GM19193 (cell line): Measurements from ENCODE around the gene PDE8B.

Experiments
- POLR2A ChIP-seq: IDR thresholded peaks from 4 replicates; pipeline ENCODE4 v1.6.1; 2011; ENCODE audit not compliant: insufficient read depth, insufficient read length; ENCODE audit errors: extremely low read depth

PDE8B gene

GRCh38 chr5:77180167-77181081, 30.1 kb upstream of the PDE8B start:
- no peak for TF ChIP-seq POLR2A

GRCh38 chr5:77181173-77181572, 29.3 kb upstream of the PDE8B start:
- no peak for TF ChIP-seq POLR2A

- no peak for TF ChIP-seq POLR2A
These were observed 28.7 kb upstream of the PDE8B start for GRCh38 chr5:77181596-77182304.

- no peak for TF ChIP-seq POLR2A
These were observed 28.1 kb upstream of the PDE8B start for GRCh38 chr5:77182367-77182766.

GRCh38 chr5:77186652-77187370, 23.7 kb upstream of the PDE8B start:
- TF ChIP-seq POLR2A: no peak

- no peak for TF ChIP-seq POLR2A
These were observed 21.1 kb upstream of the PDE8B start for GRCh38 chr5:77189421-77189820.

GRCh38 chr5:77192441-77193050, 17.9 kb upstream of the PDE8B start:
- no peak for TF ChIP-seq POLR2A

- TF ChIP-seq POLR2A: no peak
These were observed 15.7 kb upstream of the PDE8B start for GRCh38 chr5:77194762-77195161.

GRCh38 chr5:77197840-77198554, 12.5 kb upstream of the PDE8B start:
- no peak for TF ChIP-seq POLR2A

GRCh38 chr5:77200663-77201062, 9.8 kb upstream of the PDE8B start:
- TF ChIP-seq POLR2A: no peak

- TF ChIP-seq POLR2A: no peak
These were observed 8.3 kb upstream of the PDE8B start for GRCh38 chr5:77202145-77202544.

- no peak for TF ChIP-seq POLR2A
These were observed 5.5 kb upstream of the PDE8B start for GRCh38 chr5:77204967-77205366.

GRCh38 chr5:77208507-77209163, 1.8 kb upstream of the PDE8B start:
- no peak for TF ChIP-seq POLR2A
